Measurements from ENCODE around the gene RNF103. TPM values are rescaled to one million over a fixed set of nuclear protein-coding genes. Genes with fewer than 3 reads are reported as not detected.
"Not testable (repeated sequence)": the region's sequence is repeated elsewhere in the genome, so short reads cannot be mapped to it uniquely, and the experiment has no call there.

RNF103 gene
- total RNA-seq, 1 donor from 2014 or later = 22.3 TPM

DNA sequence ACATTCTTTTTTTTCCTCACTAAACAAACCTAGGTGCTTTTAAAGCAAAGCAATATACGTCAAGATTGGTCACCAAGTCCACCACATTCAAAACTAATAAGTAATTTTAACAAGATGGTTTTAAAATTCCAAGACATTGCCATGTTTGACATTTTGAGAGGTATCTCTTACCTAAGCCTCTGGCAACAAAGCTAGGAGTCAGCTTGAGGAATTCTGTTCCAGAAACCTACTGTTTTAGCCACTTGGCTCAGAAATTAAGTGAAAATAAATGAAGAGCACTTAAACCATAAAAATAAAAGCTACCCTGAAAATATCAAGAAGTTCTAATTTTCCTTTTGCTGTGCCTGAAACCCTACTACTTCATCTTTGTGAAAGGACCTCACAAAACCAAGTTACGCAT is 30.4 kb downstream of the RNF103 start:
- H3K27ac Mint-ChIP-seq = no peak overlapping the region
- no peaks in the 10 kb centered on the region for H3K36me3 Mint-ChIP-seq (ENCODE audit: insufficient read depth)

DNA sequence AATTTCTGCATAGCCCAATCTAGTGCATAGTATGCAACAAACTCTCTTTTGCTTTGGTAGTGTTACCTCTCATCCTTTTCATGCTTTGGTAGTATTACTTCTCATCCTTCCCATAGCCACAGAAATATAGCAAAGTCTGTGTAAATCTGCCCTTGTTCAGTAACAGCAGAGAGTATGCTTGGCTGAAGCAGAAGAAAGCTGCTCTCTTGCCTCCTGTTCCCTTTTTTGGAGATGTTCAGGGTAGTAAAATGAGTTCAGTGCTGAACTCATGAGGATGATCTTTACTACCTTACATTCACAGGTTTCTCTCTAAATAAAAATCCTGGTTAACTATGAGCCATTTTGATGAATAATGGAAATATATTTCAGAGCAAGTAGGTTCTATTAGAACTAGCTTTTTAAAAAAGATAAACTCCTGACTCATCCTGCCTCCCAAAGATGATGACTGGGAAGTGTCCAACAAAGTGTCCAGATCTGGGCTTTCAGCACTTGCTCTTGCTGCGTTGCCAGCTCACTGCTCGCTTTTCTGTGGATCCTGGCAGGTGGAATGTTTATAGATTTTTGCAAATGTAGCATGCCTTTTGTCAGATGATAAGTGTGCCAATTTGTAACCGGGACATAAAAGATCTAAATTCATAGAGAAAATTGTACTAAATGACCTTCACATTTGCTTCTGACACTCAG is 31.0 kb downstream of the RNF103 start:
- Mint-ChIP-seq H3K27me3 (no peaks in the 10 kb centered on the region), H3K4me3 (ENCODE audit: low read depth) (no peak overlapping the region), H3K36me3 (ENCODE audit: insufficient read depth) (no peaks in the 10 kb centered on the region), H3K27ac (no peak overlapping the region), H3K9me3 (ENCODE audit: low read depth) (peaks cover 9% of the 10 kb centered on the region), H3K4me1 (ENCODE audit: low read depth) (no peaks in the 10 kb centered on the region)
- no peak for DNase-seq (ENCODE audit: low spot score, unreplicated experiment)
- TF ChIP-seq, protein P1, sequence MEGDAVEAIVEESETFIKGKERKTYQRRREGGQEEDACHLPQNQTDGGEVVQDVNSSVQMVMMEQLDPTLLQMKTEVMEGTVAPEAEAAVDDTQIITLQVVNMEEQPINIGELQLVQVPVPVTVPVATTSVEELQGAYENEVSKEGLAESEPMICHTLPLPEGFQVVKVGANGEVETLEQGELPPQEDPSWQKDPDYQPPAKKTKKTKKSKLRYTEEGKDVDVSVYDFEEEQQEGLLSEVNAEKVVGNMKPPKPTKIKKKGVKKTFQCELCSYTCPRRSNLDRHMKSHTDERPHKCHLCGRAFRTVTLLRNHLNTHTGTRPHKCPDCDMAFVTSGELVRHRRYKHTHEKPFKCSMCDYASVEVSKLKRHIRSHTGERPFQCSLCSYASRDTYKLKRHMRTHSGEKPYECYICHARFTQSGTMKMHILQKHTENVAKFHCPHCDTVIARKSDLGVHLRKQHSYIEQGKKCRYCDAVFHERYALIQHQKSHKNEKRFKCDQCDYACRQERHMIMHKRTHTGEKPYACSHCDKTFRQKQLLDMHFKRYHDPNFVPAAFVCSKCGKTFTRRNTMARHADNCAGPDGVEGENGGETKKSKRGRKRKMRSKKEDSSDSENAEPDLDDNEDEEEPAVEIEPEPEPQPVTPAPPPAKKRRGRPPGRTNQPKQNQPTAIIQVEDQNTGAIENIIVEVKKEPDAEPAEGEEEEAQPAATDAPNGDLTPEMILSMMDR (IDR thresholded peaks at IDR 0.05; ENCODE audit: unreplicated experiment) = no peak

More for the DNA sequence above, 30.4 kb downstream of the RNF103 start:
- DNase-seq (ENCODE audit: low spot score, unreplicated experiment) = no peak
- Mint-ChIP-seq H3K27me3 (no peaks in the 10 kb centered on the region), H3K4me1 (ENCODE audit: low read depth) (no peaks in the 10 kb centered on the region), H3K4me3 (ENCODE audit: low read depth) (no peak overlapping the region), H3K9me3 (ENCODE audit: low read depth) (peaks cover 9% of the 10 kb centered on the region)
- TF ChIP-seq, protein P1 (IDR thresholded peaks at IDR 0.05; ENCODE audit: unreplicated experiment) = no peak

DNA sequence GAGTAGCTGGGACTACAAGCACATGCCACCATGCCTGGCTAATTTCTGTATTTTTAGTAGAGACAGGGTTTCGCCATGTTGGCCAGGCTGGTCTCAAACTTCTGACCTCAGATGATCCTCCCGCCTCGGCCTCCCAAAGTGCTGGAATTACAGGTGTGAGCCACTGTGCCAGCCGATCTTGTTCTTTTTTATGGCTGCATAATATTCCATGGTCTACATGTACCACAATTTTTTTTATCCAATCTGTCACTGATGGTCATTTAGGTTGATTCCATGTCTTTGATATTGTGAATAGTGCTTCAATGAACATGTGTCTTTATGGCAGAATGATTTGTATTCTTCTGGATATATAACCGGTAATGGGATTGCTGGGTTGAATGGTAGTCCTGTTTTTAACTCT is 34.0 kb downstream of the RNF103 start:
- H3K27me3 Mint-ChIP-seq; H3K36me3 Mint-ChIP-seq (ENCODE audit: insufficient read depth); DNase-seq (ENCODE audit: low spot score, unreplicated experiment); H3K9me3 Mint-ChIP-seq (ENCODE audit: low read depth); H3K27ac Mint-ChIP-seq; H3K4me3 Mint-ChIP-seq (ENCODE audit: low read depth); H3K4me1 Mint-ChIP-seq (ENCODE audit: low read depth): not testable (repeated sequence)

DNA sequence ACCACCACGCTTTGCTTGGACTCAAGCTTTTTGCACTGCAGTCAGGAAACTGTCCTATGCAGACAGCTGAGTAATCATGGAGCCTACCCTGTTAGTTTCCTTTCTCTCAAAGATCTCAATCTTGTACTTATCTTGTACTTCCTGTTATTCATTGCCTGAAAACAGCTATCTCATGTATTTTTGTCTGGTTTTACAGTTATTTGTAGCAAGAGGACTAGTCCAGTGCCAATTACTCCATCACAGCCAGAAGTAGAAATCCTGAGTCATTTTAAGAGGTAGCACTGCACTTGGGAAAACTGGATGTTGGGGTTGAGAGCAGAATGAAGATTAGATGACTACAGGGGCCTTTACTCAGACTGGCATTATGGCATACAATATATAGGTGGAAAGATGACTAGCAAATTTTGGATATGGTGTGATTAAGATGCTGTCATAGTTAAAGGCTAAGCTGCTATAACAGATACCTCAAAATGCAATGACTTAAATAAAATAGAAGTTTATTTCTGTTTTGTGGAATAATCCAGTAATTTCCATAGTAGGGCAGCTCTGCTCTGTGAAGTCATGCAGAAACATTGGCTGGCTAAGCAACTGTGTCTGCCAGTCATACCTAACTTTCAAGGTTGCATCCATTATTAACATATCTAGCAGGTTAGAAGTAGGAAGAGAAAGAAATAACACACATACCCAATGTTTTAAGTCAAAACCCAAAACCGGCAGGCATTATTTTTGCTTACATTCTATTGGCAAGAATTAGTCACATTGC is 39.3 kb downstream of the RNF103 start:
- peaks cover 3% of the 10 kb centered on the region for H3K27me3 Mint-ChIP-seq
- TF ChIP-seq, protein P1 (IDR thresholded peaks at IDR 0.05; ENCODE audit: unreplicated experiment) = no peak
- no peaks in the 10 kb centered on the region for H3K36me3 Mint-ChIP-seq (ENCODE audit: insufficient read depth)
- DNase-seq (ENCODE audit: low spot score, unreplicated experiment) = no peak
- H3K9me3 Mint-ChIP-seq (ENCODE audit: low read depth) = no peaks in the 10 kb centered on the region
- H3K4me1 Mint-ChIP-seq (ENCODE audit: low read depth) = no peaks in the 10 kb centered on the region
- no peak overlapping the region for H3K27ac Mint-ChIP-seq
- no peak overlapping the region for H3K4me3 Mint-ChIP-seq (ENCODE audit: low read depth)

DNA sequence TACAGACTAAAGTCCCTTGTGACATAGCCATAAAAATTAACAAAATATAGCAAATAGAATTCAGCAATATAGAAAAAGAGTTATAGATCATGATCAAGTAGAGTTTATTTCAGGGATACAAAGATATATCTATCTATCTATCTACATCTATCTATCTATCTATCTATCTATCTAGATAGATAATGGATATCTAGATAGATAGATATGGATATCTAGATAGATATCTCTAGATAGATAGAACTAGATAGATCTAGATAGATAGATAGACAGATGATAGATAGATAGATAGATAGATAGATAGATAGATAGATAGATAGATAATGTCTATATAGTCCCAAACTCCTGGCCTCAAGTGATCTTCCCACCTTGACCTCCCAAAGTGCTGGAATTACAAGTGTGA is 43.1 kb downstream of the RNF103 start:
- Mint-ChIP-seq H3K4me1 (ENCODE audit: low read depth) (no peaks in the 10 kb centered on the region), H3K27me3 (peaks cover 3% of the 10 kb centered on the region), H3K27ac (no peak overlapping the region), H3K36me3 (ENCODE audit: insufficient read depth) (no peaks in the 10 kb centered on the region), H3K4me3 (ENCODE audit: low read depth) (no peak overlapping the region), H3K9me3 (ENCODE audit: low read depth) (peaks cover 7% of the 10 kb centered on the region)
- TF ChIP-seq, protein P1 (IDR thresholded peaks at IDR 0.05; ENCODE audit: unreplicated experiment) = no peak
- DNase-seq (ENCODE audit: low spot score, unreplicated experiment) = no peak
